NB4 (cell line): Measurements from ENCODE around the gene FXN.

Source experiments
- DNase-seq: peaks from one replicate; pipeline ENCODE4 v3.0.0; 2010; ENCODE audit warnings: low read depth
- H3K4me3 ChIP-seq: one replicate; pipeline ENCODE4 v1.5.1; 2011; ENCODE audit warnings: mild to moderate bottlenecking, low read depth, low read length, moderate library complexity
- CTCF ChIP-seq: IDR thresholded peaks from one replicate; pipeline ENCODE4 v1.5.1; 2012; ENCODE audit warnings: low read depth, low read length
- MAX ChIP-seq: IDR thresholded peaks from 2 replicates; pipeline ENCODE4 v1.6.1; 2011; ENCODE audit warnings: low read depth, low read length
- MYC ChIP-seq: IDR thresholded peaks from 2 replicates; pipeline ENCODE4 v1.6.1; 2011; ENCODE audit warnings: low read depth, low read length
- POLR2A ChIP-seq: IDR thresholded peaks from 2 replicates; pipeline ENCODE4 v1.6.1; 2011; ENCODE audit warnings: mild to moderate bottlenecking; ENCODE audit not compliant: insufficient read length; ENCODE audit errors: extremely low read depth

Gene FXN

GRCh38 chr9:69115621-69116020 is 80.1 kb downstream of the FXN start:
- no peak for DNase-seq
- TF ChIP-seq MYC = no peak
- no peak overlapping the region for H3K4me3 ChIP-seq

DNA sequence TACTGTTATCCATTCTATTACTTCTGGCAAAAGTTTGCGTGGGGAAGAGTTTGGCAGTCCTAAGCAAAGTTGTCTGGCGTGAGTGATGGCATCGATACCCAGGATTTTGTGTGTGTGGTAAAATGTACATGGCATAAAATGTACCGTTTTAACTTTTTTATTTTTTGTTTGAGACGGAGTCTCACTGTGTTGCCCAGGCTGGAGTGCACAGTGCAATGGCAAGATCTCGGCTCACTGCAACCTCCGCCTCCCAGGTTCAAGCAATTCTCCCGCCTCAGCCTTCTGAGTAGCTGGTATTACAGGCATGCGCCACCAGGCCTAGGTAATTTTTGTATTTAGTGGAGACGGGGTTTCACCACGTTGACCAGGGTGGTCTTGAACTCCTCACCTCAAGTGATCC is 83.1 kb downstream of the FXN start:
- no peak overlapping the region for H3K4me3 ChIP-seq
- no peak for TF ChIP-seq CTCF
- DNase-seq = no peak

DNA sequence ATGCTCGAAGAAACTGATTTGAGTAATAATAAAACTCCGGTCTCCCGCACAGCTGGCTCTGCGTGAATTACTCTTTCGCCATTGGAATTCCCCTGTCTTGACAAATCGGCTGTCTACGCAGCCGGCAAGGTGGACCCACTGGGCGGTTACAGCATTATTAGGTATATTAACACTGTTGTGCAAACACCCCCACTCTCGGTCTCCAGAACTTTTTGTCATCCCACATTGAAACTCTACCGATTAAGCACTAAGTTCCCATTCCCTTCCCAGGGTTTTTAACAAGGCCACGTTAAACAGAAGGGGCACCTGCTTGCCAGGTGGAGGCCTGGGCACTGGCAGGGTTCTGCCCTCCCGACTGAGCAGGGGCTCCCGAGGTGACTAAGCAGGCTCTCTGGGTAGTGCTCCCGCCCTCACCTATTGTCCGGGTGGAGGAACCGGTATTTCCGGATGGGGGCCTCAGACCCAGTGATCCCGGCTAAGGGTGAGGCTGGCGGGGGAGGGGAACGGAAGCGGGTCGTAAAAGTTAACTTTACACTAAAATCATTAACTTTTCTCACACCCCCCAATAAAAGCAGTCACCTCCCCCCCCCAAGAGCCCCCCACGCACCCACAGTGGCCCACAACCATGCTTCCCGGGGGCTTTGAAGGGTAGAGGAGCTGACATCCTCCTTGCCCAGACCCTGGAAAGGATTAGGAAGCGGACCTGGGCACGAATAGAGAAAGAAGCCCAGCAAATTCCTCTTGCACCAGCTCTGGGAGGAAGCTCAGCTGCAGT is 85.0 kb downstream of the FXN start:
- no peak overlapping the region for H3K4me3 ChIP-seq

DNA sequence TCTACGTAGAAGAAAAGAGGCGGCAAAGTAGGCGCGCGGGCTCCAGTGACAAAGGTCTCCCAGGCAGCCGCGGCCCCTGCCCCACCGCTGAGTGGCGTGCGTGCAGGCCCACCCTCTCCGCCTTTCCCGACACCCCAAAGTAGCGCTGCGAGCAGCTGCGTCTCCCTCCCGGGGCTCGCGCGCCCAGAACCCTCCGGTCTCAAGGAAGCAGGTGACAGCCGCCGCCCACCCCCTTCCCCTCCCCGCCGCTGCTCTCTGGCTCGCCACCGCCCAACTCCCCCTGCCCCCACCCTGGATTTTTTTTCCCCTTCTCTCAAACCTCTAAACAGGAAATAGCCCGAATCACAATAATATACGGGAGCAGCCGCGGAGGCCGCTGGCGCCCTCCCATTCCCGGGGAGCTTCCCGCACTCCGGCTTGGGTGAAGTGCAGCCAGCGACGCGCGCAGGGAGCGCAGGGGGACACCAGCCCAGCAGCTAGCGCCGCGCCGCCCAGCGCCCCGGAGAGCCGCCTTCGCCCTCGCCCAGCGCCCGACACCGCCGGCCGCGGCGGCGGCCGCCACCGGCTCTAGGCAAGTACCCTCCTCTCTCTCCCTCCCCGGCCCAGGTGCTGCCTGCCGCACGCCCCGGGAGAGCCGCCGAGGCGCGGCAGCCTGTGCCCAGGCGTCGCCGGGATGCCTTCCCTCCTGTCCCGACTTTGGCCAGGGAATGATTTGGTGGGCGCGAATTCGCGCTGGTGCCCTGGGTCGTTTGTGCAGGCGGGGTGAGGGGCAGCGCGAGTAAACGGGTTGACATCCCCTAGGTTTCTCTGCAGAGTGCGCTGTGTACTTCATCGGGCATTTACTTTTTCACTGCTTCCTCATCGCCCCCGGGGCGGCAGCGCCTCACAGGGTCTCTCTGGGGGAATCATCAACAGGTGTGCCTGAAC is 85.9 kb downstream of the FXN start:
- peak; percentile 41 for DNase-seq
- H3K4me3 ChIP-seq = peak overlapping the region; percentile 44
- TF ChIP-seq MAX = no peak
- TF ChIP-seq POLR2A = no peak
- no peak for TF ChIP-seq CTCF
- TF ChIP-seq MYC = no peak

More for the DNA sequence above, 85.0 kb downstream of the FXN start:
- DNase-seq = no peak
- TF ChIP-seq CTCF = no peak
- no peak for TF ChIP-seq MYC
- no peak for TF ChIP-seq POLR2A
- no peak for TF ChIP-seq MAX

DNA sequence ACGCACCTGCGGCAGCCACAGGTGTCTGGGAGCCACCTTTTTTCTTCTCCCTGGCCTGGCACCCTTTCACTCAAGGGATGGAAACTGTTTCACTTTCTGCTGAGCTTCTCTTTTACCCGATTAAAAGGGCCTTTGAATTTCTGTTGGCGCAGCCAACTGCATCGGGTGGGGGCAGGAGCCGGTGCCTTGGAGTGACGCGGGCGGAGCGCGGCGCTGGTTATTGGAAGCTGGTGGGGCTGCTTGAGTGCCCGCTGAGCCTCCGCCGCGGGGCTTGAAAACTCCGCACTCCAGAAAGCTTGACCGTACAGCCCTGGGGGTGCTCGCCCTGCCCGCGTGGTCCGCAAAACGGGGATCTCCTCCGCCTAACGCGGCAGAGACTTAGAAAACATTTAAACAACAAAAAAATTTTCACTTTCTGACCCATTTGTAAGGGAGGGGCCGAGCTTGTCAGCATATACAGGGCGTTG is 86.6 kb downstream of the FXN start:
- H3K4me3 ChIP-seq = peak overlapping the region; percentile 44
- no peak for TF ChIP-seq CTCF
- TF ChIP-seq MYC = no peak
- no peak for TF ChIP-seq POLR2A
- TF ChIP-seq MAX = no peak
- DNase-seq = peak; percentile 34

DNA sequence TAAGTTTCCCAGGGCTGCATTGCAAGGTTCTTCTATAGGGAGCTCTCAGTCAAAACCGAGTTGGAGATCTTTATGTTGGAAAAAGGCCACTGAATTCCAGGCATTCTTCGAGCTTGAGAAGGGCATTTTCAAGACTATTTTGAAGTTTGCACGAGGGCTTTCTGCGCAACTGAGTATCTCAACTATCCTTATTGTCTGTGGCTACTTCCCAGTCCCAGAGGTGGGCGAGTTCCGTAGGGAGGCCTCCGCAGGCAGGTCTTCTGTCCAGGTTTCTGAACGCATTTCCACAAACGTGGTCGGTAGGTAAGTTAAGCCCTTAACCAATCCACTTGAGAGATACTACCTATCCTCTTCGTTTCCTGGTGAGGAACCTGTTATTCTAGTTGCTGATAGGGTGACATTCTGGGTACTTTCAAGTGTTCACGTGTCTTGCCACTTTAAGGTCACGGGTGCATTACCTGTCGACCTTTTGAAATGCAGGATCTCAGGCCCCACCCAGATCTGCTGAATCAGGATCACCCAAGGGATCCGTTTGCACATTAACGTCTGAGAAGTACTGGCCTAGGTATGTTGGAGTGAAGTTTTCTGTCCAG is 87.1 kb downstream of the FXN start:
- no peak overlapping the region for H3K4me3 ChIP-seq
- TF ChIP-seq CTCF (no peak), MYC (no peak), MAX (no peak), POLR2A (no peak)
- DNase-seq = no peak
